NT2/D1 (cell line): ENCODE results near the gene GARNL3.

Source experiments
- DNase-seq: peaks from one replicate; pipeline ENCODE4 v3.0.0-alpha.2; 2011; ENCODE audit warnings: low read depth, low spot score
- H3K27me3 ChIP-seq: 2 replicates; pipeline ENCODE4 v1.6.0; 2011; ENCODE audit warnings: mild to moderate bottlenecking; ENCODE audit not compliant: insufficient read length, insufficient read depth
- H3K36me3 ChIP-seq: 2 replicates; pipeline ENCODE4 v1.6.1; 2011; ENCODE audit warnings: mild to moderate bottlenecking, low read length, mixed read lengths; ENCODE audit not compliant: insufficient read depth, insufficient read length
- H3K4me1 ChIP-seq: 2 replicates; pipeline ENCODE4 v1.5.1; 2011; ENCODE audit not compliant: insufficient read depth, insufficient read length
- H3K4me3 ChIP-seq: 2 replicates; pipeline ENCODE4 v1.5.1; 2011; ENCODE audit warnings: low read depth; ENCODE audit not compliant: insufficient read length
- H3K9ac ChIP-seq: 2 replicates; pipeline ENCODE4 v1.6.0; 2011; ENCODE audit warnings: low read depth; ENCODE audit not compliant: insufficient read length
- H3K9me3 ChIP-seq: 2 replicates; pipeline ENCODE4 v1.5.1; 2011; ENCODE audit warnings: mild to moderate bottlenecking, low read length; ENCODE audit not compliant: insufficient read depth
- SUZ12 ChIP-seq: IDR thresholded peaks from 2 replicates; pipeline ENCODE4 v1.6.1; 2011; ENCODE audit not compliant: insufficient read length, insufficient read depth; ENCODE audit errors: extremely low read depth
- YY1 ChIP-seq: IDR thresholded peaks from 2 replicates; pipeline ENCODE4 v1.6.1; 2011; ENCODE audit not compliant: insufficient read length, insufficient read depth
- ZNF274 ChIP-seq: IDR thresholded peaks from 2 replicates; pipeline ENCODE4 v1.6.1; 2011; ENCODE audit warnings: mild to moderate bottlenecking, low read depth, low read length

Gene GARNL3

DNA sequence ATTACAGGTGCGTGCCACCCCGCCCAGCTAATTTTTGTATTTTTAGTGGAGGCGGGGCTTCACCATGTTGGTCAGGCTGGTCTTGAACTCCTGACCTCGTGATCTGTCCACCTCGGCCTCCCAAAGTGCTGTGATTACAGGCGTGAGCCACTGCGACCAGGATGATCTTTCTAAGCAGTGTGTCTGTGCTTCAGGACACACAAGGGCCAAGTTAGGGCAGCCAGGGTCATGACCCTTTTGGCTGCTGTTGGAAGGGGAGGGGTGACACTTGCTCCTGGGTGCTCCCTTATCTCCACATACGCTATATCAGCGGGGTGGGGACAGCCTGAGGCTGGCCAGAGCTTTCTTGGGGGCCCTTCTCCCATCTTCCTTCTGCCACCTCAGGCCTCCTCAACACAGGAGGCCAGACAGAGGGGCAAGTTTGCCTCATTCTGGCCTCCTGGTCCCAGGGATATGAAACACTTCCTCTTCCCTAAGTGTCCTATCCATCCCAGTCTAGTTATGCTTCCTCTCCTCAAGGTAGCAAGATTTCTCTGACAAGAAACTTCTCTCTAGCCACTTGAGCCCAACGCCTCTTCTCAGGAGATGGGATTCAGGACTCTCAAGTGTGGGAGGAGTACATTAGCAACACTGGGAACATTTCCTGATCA is 157.7 kb downstream of the GARNL3 start:
- no peak for DNase-seq
- TF ChIP-seq ZNF274 (no peak), YY1 (no peak), SUZ12 (no peak)
- Histone ChIP-seq H3K9me3 (no peaks in the 10 kb centered on the region), H3K4me1 (peaks cover 13% of the 10 kb centered on the region), H3K36me3 (peaks cover 17% of the 10 kb centered on the region), H3K27me3 (no peaks in the 10 kb centered on the region), H3K9ac (peak overlapping the region; percentile 95), H3K4me3 (peak overlapping the region; percentile 91)

DNA sequence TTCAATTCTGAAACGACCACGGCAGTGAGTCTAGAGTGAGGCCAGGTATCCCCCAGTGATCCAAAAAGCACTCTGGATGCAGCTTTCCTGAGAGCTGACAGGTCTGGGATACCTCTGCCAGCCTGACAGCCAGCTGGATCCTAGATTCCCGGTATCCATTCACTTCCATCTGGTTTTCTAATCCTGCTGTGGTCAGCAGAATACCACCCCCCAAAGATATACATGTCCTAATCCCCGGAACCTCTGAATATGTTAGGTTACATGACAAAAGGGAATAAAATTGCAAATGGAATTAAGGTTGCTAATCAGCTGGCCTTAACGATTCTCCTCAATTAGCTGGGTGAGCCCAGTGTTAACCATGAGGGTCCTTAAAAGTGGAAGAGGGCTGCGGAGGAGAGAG is 158.2 kb downstream of the GARNL3 start:
- Histone ChIP-seq H3K9ac (peak overlapping the region; percentile 95), H3K4me1 (peaks cover 13% of the 10 kb centered on the region), H3K27me3 (no peaks in the 10 kb centered on the region), H3K36me3 (peaks cover 17% of the 10 kb centered on the region), H3K9me3 (no peaks in the 10 kb centered on the region), H3K4me3 (peak overlapping the region; percentile 91)
- no peak for DNase-seq
- TF ChIP-seq ZNF274 (no peak), YY1 (no peak), SUZ12 (no peak)

GRCh38 chr9:127423476-127423933 is 158.9 kb downstream of the GARNL3 start:
- Histone ChIP-seq H3K4me1 (peaks cover 11% of the 10 kb centered on the region), H3K9ac (peak overlapping the region; percentile 95), H3K36me3 (peaks cover 16% of the 10 kb centered on the region), H3K4me3 (peak overlapping the region; percentile 91), H3K27me3 (no peaks in the 10 kb centered on the region), H3K9me3 (no peaks in the 10 kb centered on the region)
- TF ChIP-seq SUZ12 (no peak), YY1 (no peak), ZNF274 (no peak)
- DNase-seq = no peak

- TF ChIP-seq SUZ12 (no peak), YY1 (peak; percentile 37), ZNF274 (no peak)
- H3K4me1 ChIP-seq = peaks cover 9% of the 10 kb centered on the region
- H3K36me3 ChIP-seq = peaks cover 18% of the 10 kb centered on the region
- no peaks in the 10 kb centered on the region for H3K27me3 ChIP-seq
- peak within 1 kb of the TSS; percentile 95 for H3K9ac ChIP-seq
- H3K9me3 ChIP-seq = no peaks in the 10 kb centered on the region
- peak within 1 kb of the TSS; percentile 91 for H3K4me3 ChIP-seq
- peak; percentile 93 for DNase-seq
Observed at GRCh38 chr9:127423934-127424675, 159.5 kb downstream of the GARNL3 start, which contains the start of gene ZNF79. TSS of gene ZNF79 (plus strand) at chr9:127424382. CDS start at chr9:127424788, 406 bp downstream.

DNA sequence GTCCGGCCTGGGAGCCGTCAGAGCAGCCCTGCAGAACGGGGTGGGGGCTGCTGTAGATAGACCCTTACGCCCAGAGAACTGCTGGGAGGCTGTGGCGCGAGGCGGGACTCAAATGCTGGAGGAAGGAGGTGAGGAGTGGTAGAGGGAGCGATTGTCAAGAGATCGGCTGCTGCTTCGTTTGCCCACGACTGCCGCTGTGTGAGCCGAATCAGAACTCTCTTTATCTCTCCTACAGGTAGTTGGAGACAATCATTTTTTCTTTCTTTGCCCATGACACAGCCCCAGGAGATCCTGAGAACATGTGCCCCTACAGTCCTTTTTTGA is 160.1 kb downstream of the GARNL3 start:
- TF ChIP-seq YY1 (no peak), SUZ12 (no peak), ZNF274 (no peak)
- Histone ChIP-seq H3K4me1 (peaks cover 6% of the 10 kb centered on the region), H3K4me3 (peak overlapping the region; percentile 91), H3K9me3 (no peaks in the 10 kb centered on the region), H3K36me3 (peaks cover 21% of the 10 kb centered on the region), H3K27me3 (no peaks in the 10 kb centered on the region), H3K9ac (peak overlapping the region; percentile 95)
- no peak for DNase-seq

- Histone ChIP-seq H3K27me3 (no peaks in the 10 kb centered on the region), H3K36me3 (peaks cover 34% of the 10 kb centered on the region), H3K4me3 (no peak overlapping the region), H3K4me1 (peaks cover 6% of the 10 kb centered on the region), H3K9ac (no peak overlapping the region), H3K9me3 (no peaks in the 10 kb centered on the region)
- no peak for DNase-seq
- TF ChIP-seq SUZ12 = no peak
- no peak for TF ChIP-seq ZNF274
Observed at GRCh38 chr9:127426756-127427155, 162.2 kb downstream of the GARNL3 start.

DNA sequence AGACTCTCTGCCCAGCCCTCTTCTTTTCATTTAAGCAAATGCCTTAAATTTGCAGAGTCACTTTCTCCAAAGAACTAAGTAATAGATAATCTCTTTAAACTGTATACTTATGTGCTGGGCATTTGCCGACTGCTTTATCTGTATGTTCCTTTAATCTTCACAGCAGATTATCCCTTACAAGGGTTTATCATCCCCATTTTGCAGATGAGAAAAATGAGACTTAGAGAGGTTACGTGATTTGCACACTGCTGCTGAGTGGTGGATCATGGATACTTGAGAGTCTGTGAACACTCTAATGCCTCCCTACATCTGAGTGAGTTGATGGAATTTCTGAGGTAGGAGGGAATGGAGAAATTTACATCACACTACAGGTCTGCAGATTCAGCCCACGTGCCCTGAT is 163.8 kb downstream of the GARNL3 start:
- H3K9me3 ChIP-seq = no peaks in the 10 kb centered on the region
- DNase-seq = no peak
- H3K4me3 ChIP-seq = no peak overlapping the region
- TF ChIP-seq YY1 (no peak), ZNF274 (no peak), SUZ12 (no peak)
- H3K4me1 ChIP-seq = no peaks in the 10 kb centered on the region
- H3K9ac ChIP-seq = no peak overlapping the region
- peaks cover 42% of the 10 kb centered on the region for H3K36me3 ChIP-seq
- no peaks in the 10 kb centered on the region for H3K27me3 ChIP-seq
